HG02970 (cell line): ENCODE data around the gene IRF2BPL.
"Not testable (repeated sequence)": the region's sequence is repeated elsewhere in the genome, so short reads cannot be mapped to it uniquely, and the experiment has no call there.

Source experiments
- ATAC-seq: cut with Tn5 transposase; IDR thresholded peaks from one replicate; pipeline ENCODE4 v1.9.1; 2021; ENCODE audit warnings: mild to moderate bottlenecking, moderate library complexity, moderate number of reproducible peaks; ENCODE audit not compliant: unreplicated experiment, low FRiP score

IRF2BPL gene

DNA sequence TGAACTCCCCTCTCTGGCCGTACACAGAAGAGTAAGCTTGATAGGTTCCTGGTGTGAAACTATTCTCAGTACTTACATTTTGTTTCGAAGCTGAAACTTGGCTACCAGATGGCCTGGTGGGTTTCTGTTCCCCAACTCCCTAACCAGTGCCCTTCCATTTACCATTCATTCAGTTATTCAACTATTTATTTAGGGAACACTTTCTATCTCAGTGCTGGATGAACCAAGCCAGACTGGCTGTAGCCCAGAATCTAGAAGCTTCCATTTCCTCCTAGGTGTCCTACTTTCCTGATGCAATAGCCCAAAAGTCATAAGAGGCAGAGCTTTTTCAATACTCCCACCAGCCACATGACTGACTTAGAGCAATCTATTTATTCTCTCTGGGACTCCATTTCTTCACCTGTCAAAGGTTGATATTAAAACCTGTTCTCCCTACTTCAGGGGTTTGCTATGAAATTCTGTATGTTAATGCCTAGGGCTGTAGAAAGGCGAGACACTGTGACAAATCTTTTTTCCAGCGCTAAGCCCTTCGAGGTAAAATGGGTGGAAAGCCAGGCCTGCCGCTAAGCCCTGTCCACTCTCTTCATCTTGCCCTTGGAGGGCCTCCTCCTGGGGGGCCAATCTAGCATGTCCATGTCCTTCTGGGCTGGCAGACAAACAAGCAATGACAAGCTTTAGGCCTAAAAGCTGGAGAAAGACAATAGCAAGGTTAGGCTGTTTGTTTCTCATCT is 8.1 kb upstream of the IRF2BPL start:
- ATAC-seq, result no peak

DNA sequence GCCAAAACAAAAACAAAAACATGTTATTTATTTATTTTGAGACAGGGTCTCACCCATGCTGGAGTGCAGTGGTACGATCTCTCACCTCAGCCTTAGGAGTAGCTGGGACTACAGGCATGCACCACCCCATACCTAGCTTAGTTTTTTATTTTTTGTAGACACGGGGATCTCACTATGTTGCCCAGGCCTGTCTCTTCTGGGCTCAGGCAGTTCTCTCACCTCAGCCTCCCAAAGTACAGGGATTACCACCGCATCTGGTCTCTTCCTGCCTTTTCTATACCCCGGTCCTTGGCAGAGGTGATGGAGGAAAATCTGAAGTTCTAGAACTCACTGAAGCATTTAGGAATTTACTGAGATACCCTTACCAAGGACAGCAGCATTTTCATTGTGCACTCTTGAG is 6.8 kb upstream of the IRF2BPL start:
- no peak for ATAC-seq

GRCh38 chr14:77033622-77034589 is 5.4 kb upstream of the IRF2BPL start:
- ATAC-seq, result peak; percentile 81

GRCh38 chr14:77032844-77033621 is 4.5 kb upstream of the IRF2BPL start:
- no peak for ATAC-seq

DNA sequence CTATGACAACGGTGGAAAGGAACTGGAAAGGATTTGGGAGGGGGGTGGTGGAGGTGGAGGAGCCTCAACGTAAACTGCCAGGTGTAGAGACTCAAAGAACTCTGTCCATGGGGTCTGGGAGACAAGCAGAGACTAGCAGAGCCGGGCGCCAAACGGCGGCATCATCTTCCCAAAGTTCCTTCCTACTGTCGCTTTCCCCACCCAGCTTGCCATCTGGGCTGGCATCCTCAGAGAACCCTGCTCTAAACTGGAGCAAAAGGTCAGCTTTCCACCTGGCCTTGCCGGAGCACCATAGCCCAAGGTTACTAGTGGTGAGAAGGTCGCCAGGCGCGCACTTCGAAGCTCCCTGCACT is 4.0 kb upstream of the IRF2BPL start:
- no peak for ATAC-seq

- no peak for ATAC-seq
Observed at GRCh38 chr14:77031759-77032490, 3.4 kb upstream of the IRF2BPL start.

DNA sequence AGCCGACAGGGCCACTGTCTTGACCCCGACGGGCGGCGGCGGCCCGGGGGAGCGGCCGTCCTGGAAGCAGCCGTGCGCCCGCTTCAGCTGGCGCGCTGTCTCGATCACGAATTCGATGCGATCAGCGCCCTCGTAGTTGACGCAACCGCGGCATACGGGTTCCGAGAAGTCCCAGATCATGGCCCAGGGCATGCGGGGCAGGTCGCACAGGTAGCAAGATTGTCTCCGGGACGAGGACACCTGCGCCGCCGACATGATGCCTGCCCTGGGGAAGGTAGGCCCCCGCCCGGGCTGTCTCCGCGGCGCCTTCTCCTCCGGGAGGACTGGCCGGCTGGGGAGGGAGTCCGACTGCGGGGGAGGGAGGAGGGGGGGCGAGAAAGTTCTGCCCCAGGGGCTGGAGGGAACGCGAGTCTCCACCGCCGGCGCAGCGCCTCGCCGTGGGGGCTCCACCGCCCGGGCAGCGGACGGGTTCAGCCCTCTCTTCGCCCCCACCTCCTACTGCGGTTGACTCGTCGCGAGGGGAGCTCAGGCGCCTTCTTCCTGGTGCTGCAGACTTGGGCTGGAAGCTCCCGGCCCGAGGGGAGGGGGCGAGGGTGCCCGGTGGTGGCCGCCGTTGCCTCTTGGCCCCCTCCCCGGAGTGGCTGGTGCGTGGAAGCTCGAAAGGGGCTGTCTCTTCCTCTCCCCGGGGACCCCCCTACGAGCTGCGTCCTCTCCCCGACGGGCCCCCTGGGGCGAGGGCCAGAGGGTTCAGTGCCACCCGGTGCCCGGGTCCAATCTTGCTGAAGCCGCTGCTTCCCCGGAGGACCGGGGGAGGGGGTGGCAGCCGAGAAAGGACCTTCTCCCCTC is 747 bp downstream of the IRF2BPL start:
- peak; percentile 34 for ATAC-seq

DNA sequence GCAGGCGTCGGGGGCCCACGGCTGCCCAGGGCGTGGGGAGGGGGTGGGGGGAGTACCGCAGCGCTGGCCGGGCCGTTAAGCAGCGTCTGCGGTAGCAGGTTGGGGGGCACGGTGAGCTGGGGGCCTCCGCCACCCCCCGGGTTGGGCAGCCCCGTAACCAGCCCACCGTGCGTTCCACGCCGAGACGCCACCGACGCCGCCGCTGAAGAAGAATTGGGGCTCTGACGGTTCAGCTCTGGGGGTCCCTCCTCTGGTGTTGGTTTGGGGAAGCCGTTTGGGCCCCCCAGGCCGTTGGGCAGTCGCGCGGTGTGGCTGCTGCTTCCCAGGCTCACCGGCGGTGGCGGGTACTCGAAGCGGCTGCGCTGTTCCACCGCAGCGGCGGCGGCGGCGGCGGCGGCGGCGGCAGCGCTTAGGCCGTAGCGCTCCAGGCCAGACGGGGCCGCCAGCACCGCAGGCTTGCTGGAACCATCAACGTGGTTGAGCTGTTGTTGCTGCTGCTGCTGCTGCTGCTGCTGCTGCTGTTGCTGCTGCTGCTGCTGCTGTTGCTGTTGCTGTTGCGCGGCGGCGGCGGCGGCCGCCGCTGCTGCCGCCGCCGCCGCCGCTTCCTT is 1.5 kb downstream of the IRF2BPL start:
- no peak for ATAC-seq

DNA sequence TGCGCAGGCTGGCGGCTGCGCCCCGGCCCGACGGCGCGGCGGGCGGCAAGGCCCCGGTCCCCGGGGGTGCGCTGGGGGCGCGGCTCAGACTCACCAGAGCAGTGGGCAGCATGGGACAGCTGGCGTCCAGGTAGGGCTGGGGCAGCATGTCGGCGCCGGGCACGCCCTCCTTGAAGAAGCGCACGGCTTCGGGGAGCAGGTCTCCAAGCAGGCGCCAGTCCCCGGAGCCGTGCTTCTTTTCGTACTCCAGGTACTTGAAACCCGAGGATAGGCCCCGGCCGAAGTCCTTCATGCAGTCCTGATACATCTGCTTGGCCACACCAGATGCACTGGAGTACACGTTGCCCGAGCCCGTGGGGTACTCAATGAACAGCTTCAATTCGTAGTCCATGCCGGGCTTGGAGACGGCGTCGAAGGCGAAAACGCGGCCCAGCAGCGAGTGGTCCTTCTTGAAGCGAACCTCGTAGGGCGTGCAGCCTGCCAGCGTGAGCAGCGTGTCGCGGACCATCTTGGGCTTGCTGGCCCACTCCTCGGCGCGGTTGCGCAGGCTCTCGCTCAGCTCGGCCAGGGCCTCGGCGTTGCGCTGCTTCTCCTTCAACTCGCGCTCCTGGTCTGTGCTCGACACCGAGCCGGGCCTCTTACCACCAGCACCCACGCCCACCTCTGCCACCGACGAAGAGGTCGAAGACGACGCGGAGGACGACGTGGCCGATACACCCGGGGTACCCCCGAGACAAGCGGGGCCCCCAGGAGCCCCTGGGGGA is 2.2 kb downstream of the IRF2BPL start:
- no peak for ATAC-seq

- ATAC-seq, result no peak
Observed at GRCh38 chr14:77025744-77026165, 2.8 kb downstream of the IRF2BPL start.

- ATAC-seq, result no peak
Observed at GRCh38 chr14:77024171-77024691, 4.3 kb downstream of the IRF2BPL start.

GRCh38 chr14:77023001-77023996 is 5.2 kb downstream of the IRF2BPL start:
- no peak for ATAC-seq

- no peak for ATAC-seq
Observed at GRCh38 chr14:77022236-77022852, 6.2 kb downstream of the IRF2BPL start.

GRCh38 chr14:77021424-77021823 is 7.1 kb downstream of the IRF2BPL start:
- ATAC-seq, result not testable (repeated sequence)

DNA sequence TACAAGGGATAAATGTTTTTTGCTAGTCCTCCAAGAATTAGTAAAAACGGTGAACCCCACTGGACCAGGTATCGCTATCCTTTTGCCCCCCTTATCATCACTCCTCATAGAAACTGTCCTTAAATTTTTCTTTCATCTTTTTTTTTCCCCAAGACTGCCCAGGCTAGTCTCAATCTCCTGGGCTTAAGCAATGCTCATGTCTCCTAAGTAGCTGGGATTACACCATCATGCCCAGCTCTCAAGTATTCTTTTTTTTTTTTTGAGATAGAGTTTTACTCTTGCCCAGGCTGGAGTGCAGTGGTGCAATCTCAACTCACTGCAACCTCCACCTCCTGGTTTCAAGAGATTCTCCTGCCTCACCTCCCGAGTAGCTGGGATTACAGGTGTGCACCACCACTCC is 9.7 kb downstream of the IRF2BPL start:
- ATAC-seq, result no peak

GRCh38 chr14:77017666-77018065 is 10.8 kb downstream of the IRF2BPL start:
- ATAC-seq, result no peak
